Tibial artery (tissue), 4 donors: ENCODE results near the gene KRT28.

Source experiments
- DNase-seq, 2 donors: peaks; one replicate each; pipeline ENCODE4 v3.0.0-alpha.2; 2019
- H3K27ac ChIP-seq, 2 donors: fragments of 200-600 bp; sonication (generic) in 1 of 2; 1 replicate in 1 of 2; 2 replicates in 1 of 2; pipeline ENCODE4 v1.5.1; 2018 to 2019; ENCODE audit warnings: mild to moderate bottlenecking in 1 of 2
- H3K27me3 ChIP-seq, 2 donors: fragments of 200-600 bp; sonication (generic) in 1 of 2; one replicate each; pipeline versions ENCODE4 v1.5.1 to v1.6.0; 2016 to 2019
- H3K36me3 ChIP-seq, 3 donors: fragments of 200-600 bp; sonication (generic) in 2 of 3; one replicate each; pipeline ENCODE4 v1.5.1; 2016 to 2019; ENCODE audit warnings: mild to moderate bottlenecking in 2 of 3
- H3K4me1 ChIP-seq, 4 donors: fragments of 200-600 bp; sonication (generic) in 2 of 4; 1 replicate in 3 of 4; 2 replicates in 1 of 4; pipeline ENCODE4 v1.5.1; 2016 to 2019
- H3K4me3 ChIP-seq, 2 donors: fragments of 200-600 bp; sonication (generic) in 1 of 2; 1 replicate in 1 of 2; 2 replicates in 1 of 2; pipeline ENCODE4 v1.5.1; 2018 to 2019; ENCODE audit warnings: mild to moderate bottlenecking in 2 of 2
- H3K9me3 ChIP-seq, 3 donors: fragments of 200-600 bp; sonication (generic) in 1 of 3; one replicate each; pipeline ENCODE4 v1.5.1; 2016 to 2019
- CTCF ChIP-seq, 2 experiments: fragments of 200-600 bp in 1 of 2; fragments of 450-650 bp in 1 of 2; IDR thresholded peaks; one replicate each; pipeline ENCODE4 v1.5.1; 2017 to 2019; ENCODE audit warnings: antibody characterized with exemption in 2 of 2, mild to moderate bottlenecking in 1 of 2, moderate library complexity in 1 of 2
- intact Hi-C: fragments of 100-400 bp; cut with DNase I; formaldehyde crosslinking; loops from one replicate; pipeline ENCODE4 v1.15.0; 2023; ENCODE audit warnings: low total_unique reads

KRT28 gene

GRCh38 chr17:40801157-40801556 is 1.4 kb upstream of the KRT28 start:
- no peak for DNase-seq
- no peak overlapping the region for H3K4me3 ChIP-seq
- no peaks in the 10 kb centered on the region for H3K4me1 ChIP-seq
- no peak for TF ChIP-seq CTCF (IDR thresholded peaks at IDR 0.05)
- no peak overlapping the region for H3K27ac ChIP-seq
- H3K27me3 ChIP-seq: peaks cover 0 to 53% of the 10 kb centered on the region in 2 donors
- H3K9me3 ChIP-seq: no peaks in the 10 kb centered on the region
- H3K36me3 ChIP-seq: no peaks in the 10 kb centered on the region
- intact Hi-C loops: loop anchor here (10.0 kb wide), 1 partner anchor 104 kb away; no protein-coding TSS in a partner anchor

- no peak for DNase-seq
- no peaks in the 10 kb centered on the region for H3K9me3 ChIP-seq
- H3K27ac ChIP-seq: no peak overlapping the region
- H3K4me1 ChIP-seq: no peaks in the 10 kb centered on the region
- no peaks in the 10 kb centered on the region for H3K36me3 ChIP-seq
- no peak overlapping the region for H3K4me3 ChIP-seq
- TF ChIP-seq CTCF (IDR thresholded peaks at IDR 0.05): no peak
- H3K27me3 ChIP-seq: peaks cover 0 to 57% of the 10 kb centered on the region in 2 donors
- intact Hi-C loops: loop anchor here (10.0 kb wide), 1 partner anchor 104 kb away; no protein-coding TSS in a partner anchor
Measured at GRCh38 chr17:40800381-40800780, 622 bp upstream of the KRT28 start.

- TF ChIP-seq CTCF (IDR thresholded peaks at IDR 0.05): no peak
- H3K36me3 ChIP-seq: no peaks in the 10 kb centered on the region
- H3K27ac ChIP-seq: no peak overlapping the region
- H3K4me1 ChIP-seq: no peaks in the 10 kb centered on the region
- intact Hi-C loops: loop anchor here (10.0 kb wide), 1 partner anchor 182 kb away; no protein-coding TSS in a partner anchor
- no peaks in the 10 kb centered on the region for H3K9me3 ChIP-seq
- no peak overlapping the region for H3K4me3 ChIP-seq
- H3K27me3 ChIP-seq: peaks cover 0 to 55% of the 10 kb centered on the region in 2 donors
- DNase-seq: no peak
Measured at GRCh38 chr17:40796846-40797245, 2.9 kb downstream of the KRT28 start.

- Histone ChIP-seq H3K27me3 (peaks cover 0 to 41% of the 10 kb centered on the region in 2 donors), H3K36me3 (no peaks in the 10 kb centered on the region), H3K4me1 (peaks cover 0 to 9% (median 1%) of the 10 kb centered on the region in 4 donors), H3K27ac (no peak overlapping the region), H3K9me3 (no peaks in the 10 kb centered on the region), H3K4me3 (no peak overlapping the region)
- TF ChIP-seq CTCF (IDR thresholded peaks at IDR 0.05): no peak
- intact Hi-C loops: loop anchor here (10.0 kb wide), 1 partner anchor 180 kb away; no protein-coding TSS in a partner anchor
- DNase-seq: no peak
Measured at GRCh38 chr17:40795019-40795667, 4.6 kb downstream of the KRT28 start.

- H3K9me3 ChIP-seq: no peaks in the 10 kb centered on the region
- TF ChIP-seq CTCF (IDR thresholded peaks at IDR 0.05): no peak
- intact Hi-C loops: loop anchor here (10.0 kb wide), 1 partner anchor 180 kb away; no protein-coding TSS in a partner anchor
- H3K27ac ChIP-seq: no peak overlapping the region
- peaks cover 0 to 9% (median 1%) of the 10 kb centered on the region in 4 donors for H3K4me1 ChIP-seq
- DNase-seq: no peak
- peaks cover 0 to 38% of the 10 kb centered on the region in 2 donors for H3K27me3 ChIP-seq
- no peaks in the 10 kb centered on the region for H3K36me3 ChIP-seq
- H3K4me3 ChIP-seq: no peak overlapping the region
Measured at GRCh38 chr17:40794466-40794865, 5.3 kb downstream of the KRT28 start.
